Measurements from ENCODE around the gene CHAT.

CHAT gene

DNA sequence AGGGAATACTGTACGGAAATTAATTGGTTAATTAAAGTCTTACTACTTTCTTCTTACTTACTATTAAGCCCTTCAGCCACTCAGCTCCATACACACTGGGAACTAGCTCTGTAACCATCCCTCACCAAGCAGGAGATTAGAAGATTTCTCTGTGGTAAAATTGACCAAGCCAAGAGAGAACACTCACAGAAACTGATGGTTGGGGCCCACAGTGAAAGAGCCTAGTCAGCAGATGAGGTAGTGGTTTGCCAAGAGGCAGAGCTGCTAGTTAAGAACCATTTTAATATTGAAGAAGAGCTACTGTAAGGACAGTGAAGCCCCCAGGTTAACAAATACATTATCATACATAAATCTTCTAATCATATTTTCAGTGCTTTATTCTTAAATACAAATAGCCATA is 43.8 kb downstream of the CHAT start:
- H3K4me2 ChIP-seq (ENCODE audit: low read length) = no peak overlapping the region
- no peak for TF ChIP-seq CTCF (IDR thresholded peaks at IDR 0.05)
- no peak overlapping the region for H3K27ac ChIP-seq

DNA sequence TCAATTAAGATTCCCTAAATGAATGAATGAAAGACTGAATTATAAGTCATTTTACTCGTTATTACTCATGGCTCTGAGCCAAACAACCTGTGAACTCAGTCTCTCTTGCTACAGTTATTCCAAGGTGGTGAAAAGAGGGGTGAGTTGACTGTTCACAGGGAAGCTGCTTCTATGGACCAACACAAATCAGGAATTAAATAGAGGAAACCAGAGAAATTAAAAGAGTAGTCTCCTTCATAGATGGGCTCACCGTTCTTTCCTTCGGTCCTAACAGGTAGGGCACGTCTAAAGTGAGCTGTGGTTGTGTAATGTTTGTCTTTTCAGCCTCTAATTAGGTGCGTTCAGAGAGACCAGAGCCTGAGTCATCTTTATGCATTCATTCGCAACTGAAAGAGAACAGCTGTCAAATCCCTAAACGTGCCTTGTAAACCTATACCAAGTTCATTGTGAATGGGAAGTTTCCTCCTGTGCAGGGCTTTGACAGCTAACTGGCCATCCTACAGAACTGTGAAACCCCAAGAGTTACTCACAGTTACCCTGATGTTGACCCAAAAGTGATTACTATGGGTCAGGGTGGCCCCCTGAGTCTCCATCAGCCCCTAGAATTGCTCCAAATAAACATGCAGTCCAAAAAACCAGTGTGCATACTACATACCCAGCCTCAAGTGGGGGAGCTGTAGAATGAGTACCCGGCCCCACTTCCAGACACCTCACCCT is 47.5 kb downstream of the CHAT start:
- Histone ChIP-seq H3K36me3 (ENCODE audit: control insufficient read depth, insufficient read depth, low read length) (no peaks in the 10 kb centered on the region), H3K27ac (no peak overlapping the region), H3K4me1 (no peaks in the 10 kb centered on the region), H3K27me3 (ENCODE audit: control insufficient read depth, insufficient read depth, low read length) (no peaks in the 10 kb centered on the region), H3K9ac (no peak overlapping the region), H3K4me2 (ENCODE audit: low read length) (no peak overlapping the region), H3K4me3 (ENCODE audit: low read depth, low read length) (no peak overlapping the region), H3K9me3 (ENCODE audit: control insufficient read depth, low read length) (no peaks in the 10 kb centered on the region), H3K79me2 (no peaks in the 10 kb centered on the region), H2AFZ (no peak overlapping the region)
- no peak for TF ChIP-seq CTCF (IDR thresholded peaks at IDR 0.05)

More for the DNA sequence above, 43.8 kb downstream of the CHAT start:
- H3K9me3 ChIP-seq (ENCODE audit: control insufficient read depth, low read length) = no peaks in the 10 kb centered on the region
- no peaks in the 10 kb centered on the region for H3K79me2 ChIP-seq
- H3K27me3 ChIP-seq (ENCODE audit: control insufficient read depth, insufficient read depth, low read length) = no peaks in the 10 kb centered on the region
- no peaks in the 10 kb centered on the region for H3K4me1 ChIP-seq
- H3K4me3 ChIP-seq (ENCODE audit: low read depth, low read length) = no peak overlapping the region
- no peak overlapping the region for H3K9ac ChIP-seq
- no peak overlapping the region for H2AFZ ChIP-seq
- no peaks in the 10 kb centered on the region for H3K36me3 ChIP-seq (ENCODE audit: control insufficient read depth, insufficient read depth, low read length)

DNA sequence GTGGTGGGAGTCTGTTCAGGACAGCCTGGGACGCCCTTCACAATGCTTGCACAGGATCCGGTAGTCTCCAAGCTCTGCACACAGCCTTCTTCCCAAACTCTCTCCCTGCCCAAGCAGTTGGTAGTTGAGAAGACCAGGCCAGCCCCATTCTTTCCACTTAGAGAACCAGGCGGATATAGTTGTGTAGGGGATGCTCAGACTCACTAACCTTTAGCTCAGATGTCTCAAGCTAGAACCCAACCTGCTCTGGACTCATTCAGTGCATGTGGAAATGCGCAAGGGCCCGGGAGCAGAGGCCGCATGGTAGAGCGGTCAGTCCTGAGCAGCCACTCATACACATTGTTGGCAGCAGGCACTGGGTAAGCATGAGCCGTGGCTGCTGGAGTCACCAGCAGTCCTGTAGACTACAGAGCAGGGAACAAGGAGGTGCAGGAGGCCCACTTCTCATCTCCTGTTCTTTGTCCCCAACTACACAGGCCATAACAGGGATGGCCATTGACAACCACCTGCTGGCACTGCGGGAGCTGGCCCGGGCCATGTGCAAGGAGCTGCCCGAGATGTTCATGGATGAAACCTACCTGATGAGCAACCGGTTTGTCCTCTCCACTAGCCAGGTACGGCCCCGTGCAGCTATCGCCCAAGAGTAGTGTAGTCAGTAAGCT is 48.5 kb downstream of the CHAT start:
- no peaks in the 10 kb centered on the region for H3K36me3 ChIP-seq (ENCODE audit: control insufficient read depth, insufficient read depth, low read length)
- H3K79me2 ChIP-seq = no peaks in the 10 kb centered on the region
- H3K9ac ChIP-seq = no peak overlapping the region
- H3K4me2 ChIP-seq (ENCODE audit: low read length) = no peak overlapping the region
- H3K4me1 ChIP-seq = no peaks in the 10 kb centered on the region
- no peak overlapping the region for H3K27ac ChIP-seq
- TF ChIP-seq CTCF (IDR thresholded peaks at IDR 0.05) = no peak
- no peak overlapping the region for H2AFZ ChIP-seq
- no peak overlapping the region for H3K4me3 ChIP-seq (ENCODE audit: low read depth, low read length)
- no peaks in the 10 kb centered on the region for H3K27me3 ChIP-seq (ENCODE audit: control insufficient read depth, insufficient read depth, low read length)
- no peaks in the 10 kb centered on the region for H3K9me3 ChIP-seq (ENCODE audit: control insufficient read depth, low read length)

GRCh38 chr10:49663596-49663995 is 49.8 kb downstream of the CHAT start:
- H3K4me3 ChIP-seq (ENCODE audit: low read depth, low read length) = no peak overlapping the region
- H2AFZ ChIP-seq = no peak overlapping the region
- no peaks in the 10 kb centered on the region for H3K4me1 ChIP-seq
- H3K27me3 ChIP-seq (ENCODE audit: control insufficient read depth, insufficient read depth, low read length) = no peaks in the 10 kb centered on the region
- H3K9me3 ChIP-seq (ENCODE audit: control insufficient read depth, low read length) = no peaks in the 10 kb centered on the region
- H3K9ac ChIP-seq = no peak overlapping the region
- H3K36me3 ChIP-seq (ENCODE audit: control insufficient read depth, insufficient read depth, low read length) = no peaks in the 10 kb centered on the region
- no peaks in the 10 kb centered on the region for H3K79me2 ChIP-seq
- H3K4me2 ChIP-seq (ENCODE audit: low read length) = no peak overlapping the region
- H3K27ac ChIP-seq = no peak overlapping the region
- TF ChIP-seq CTCF (IDR thresholded peaks at IDR 0.05) = no peak

Measured in parathyroid adenoma (tissue), 2 donors.